GM21619 (cell line): ENCODE data around the gene ZKSCAN5.
A peak's percentile ranks its signal among the peaks of the same experiment; 100 is the strongest.
"Not testable (repeated sequence)": the region's sequence is repeated elsewhere in the genome, so short reads cannot be mapped to it uniquely, and the experiment has no call there.

Source experiments
- ATAC-seq: cut with Tn5 transposase; IDR thresholded peaks from one replicate; pipeline ENCODE4 v1.9.1; 2021; ENCODE audit not compliant: unreplicated experiment

The ZKSCAN5 gene

GRCh38 chr7:99551767-99552463, 47.5 kb downstream of the ZKSCAN5 start, which contains the start of gene FAM200A:
Gene FAM200A (minus strand): TSS chr7:99552114. CDS start chr7:99548407, 3,707 bp downstream.
- ATAC-seq = peak; percentile 94

- no peak for ATAC-seq
Observed at GRCh38 chr7:99553039-99553438, 48.6 kb downstream of the ZKSCAN5 start.

GRCh38 chr7:99554939-99555338, 50.5 kb downstream of the ZKSCAN5 start:
- ATAC-seq = no peak

- no peak for ATAC-seq
Observed at GRCh38 chr7:99557196-99557607, 52.7 kb downstream of the ZKSCAN5 start.

GRCh38 chr7:99557940-99558305, 53.5 kb downstream of the ZKSCAN5 start:
- peak; percentile 46 for ATAC-seq

GRCh38 chr7:99558306-99559174, 54.1 kb downstream of the ZKSCAN5 start, which contains the start of gene ZNF655:
Gene ZNF655 (plus strand): TSS chr7:99558642. CDS start chr7:99560560, 1,918 bp downstream.
- ATAC-seq = peak; percentile 73

- no peak for ATAC-seq
Observed at GRCh38 chr7:99559175-99559915, 54.9 kb downstream of the ZKSCAN5 start.

GRCh38 chr7:99560834-99561736, 56.6 kb downstream of the ZKSCAN5 start:
- no peak for ATAC-seq

- no peak for ATAC-seq
Observed at GRCh38 chr7:99561737-99562051, 57.2 kb downstream of the ZKSCAN5 start.

- ATAC-seq = no peak
Observed at GRCh38 chr7:99562114-99562784, 57.8 kb downstream of the ZKSCAN5 start.

- ATAC-seq = no peak
Observed at GRCh38 chr7:99562832-99563231, 58.4 kb downstream of the ZKSCAN5 start.

GRCh38 chr7:99563650-99564049, 59.2 kb downstream of the ZKSCAN5 start:
- ATAC-seq = no peak

GRCh38 chr7:99568770-99569169, 64.3 kb downstream of the ZKSCAN5 start:
- ATAC-seq = not testable (repeated sequence)

- ATAC-seq = no peak
Observed at GRCh38 chr7:99571768-99572167, 67.3 kb downstream of the ZKSCAN5 start.

- no peak for ATAC-seq
Observed at GRCh38 chr7:99573257-99573656, 68.8 kb downstream of the ZKSCAN5 start.

- no peak for ATAC-seq
Observed at GRCh38 chr7:99576251-99576650, 71.8 kb downstream of the ZKSCAN5 start.

- no peak for ATAC-seq
Observed at GRCh38 chr7:99579281-99579955, 75.0 kb downstream of the ZKSCAN5 start.

- ATAC-seq = no peak
Observed at GRCh38 chr7:99579956-99580777, 75.7 kb downstream of the ZKSCAN5 start.
